IMR-90 (cell line): Measurements from ENCODE around the gene GIMAP7. TPM values are rescaled to one million over a fixed set of nuclear protein-coding genes. Genes with fewer than 3 reads are reported as not detected.

Source experiments
- ATAC-seq: fragments of 200-7000 bp; cut with Tn5 transposase; 2 replicates; pipeline ENCODE4 v1.9.1; 2020; ENCODE audit warnings: low read depth, mild to moderate bottlenecking, moderate library complexity
- BruUV-seq: library from RNA; stranded (reverse); fragments of 400-500 nt; replicated peaks from 2 replicates; lab custom pipeline; 2021; lab: Mats Ljungman, UMichigan
- CTCF ChIA-PET: fragments of 300-600 bp; formaldehyde crosslinking; extraction: SDS; loops from one replicate; lab custom pipeline; 2021; ENCODE audit warnings: antibody characterized with exemption; lab: Yijun Ruan, JAX
- POLR2A ChIA-PET: fragments of 300-600 bp; sonication (Branson Sonifier 250); formaldehyde crosslinking; loops from one replicate; lab custom pipeline; 2022; ENCODE audit warnings: antibody characterized with exemption; ENCODE audit not compliant: unreplicated experiment; lab: Charles Lee
- DNase-seq: peaks from one replicate; pipeline ENCODE4 v3.0.0; 2013
- H2AFZ ChIP-seq: replicated peaks from 2 replicates; pipeline ENCODE3; 2013; ENCODE audit warnings: low read length, mild to moderate bottlenecking; ENCODE audit not compliant: poor library complexity
- H2AK5ac ChIP-seq: 2 replicates; pipeline ENCODE4 v1.6.1; 2013; ENCODE audit warnings: low read depth, low read length, inconsistent platforms
- H2AK9ac ChIP-seq: replicated peaks from 2 replicates; pipeline ENCODE3; 2013; ENCODE audit warnings: mild to moderate bottlenecking, low read depth, low read length, moderate library complexity; ENCODE audit not compliant: poor library complexity
- H2BK120ac ChIP-seq: 2 replicates; pipeline ENCODE4 v1.6.1; 2013; ENCODE audit warnings: low read depth, low read length, inconsistent platforms
- H2BK15ac ChIP-seq: 3 replicates; pipeline ENCODE4 v1.6.1; 2013; ENCODE audit warnings: low read depth, low read length, inconsistent platforms
- H2BK20ac ChIP-seq: 2 replicates; pipeline ENCODE4 v1.6.1; 2013; ENCODE audit warnings: low read depth, mild to moderate bottlenecking, inconsistent platforms, low read length, moderate library complexity
- H2BK5ac ChIP-seq: 2 replicates; pipeline ENCODE4 v1.6.1; 2013; ENCODE audit warnings: mild to moderate bottlenecking, low read depth, low read length, inconsistent platforms; ENCODE audit not compliant: poor library complexity, severe bottlenecking
- H3K14ac ChIP-seq: replicated peaks from 2 replicates; pipeline ENCODE4 v1.6.1; 2013; ENCODE audit warnings: low read depth, low read length, inconsistent platforms
- H3K18ac ChIP-seq: 2 replicates; pipeline ENCODE4 v1.6.1; 2013; ENCODE audit warnings: low read depth, low read length, control low read depth
- H3K23ac ChIP-seq: 2 replicates; pipeline ENCODE4 v1.6.1; 2013; ENCODE audit warnings: low read depth, low read length, inconsistent platforms
- H3K27ac ChIP-seq: 2 replicates; pipeline ENCODE4 v1.5.1; 2013; ENCODE audit warnings: mild to moderate bottlenecking, control low read depth, low read length; ENCODE audit not compliant: insufficient read depth
- H3K27me3 ChIP-seq: 2 replicates; pipeline ENCODE4 v1.6.1; 2013; ENCODE audit warnings: low read length; ENCODE audit not compliant: control insufficient read depth, insufficient read depth
- H3K36me3 ChIP-seq: 2 replicates; pipeline ENCODE4 v1.6.1; 2013; ENCODE audit warnings: low read length, mixed read lengths; ENCODE audit not compliant: control insufficient read depth, insufficient read depth
- H3K4ac ChIP-seq: 2 replicates; pipeline ENCODE4 v1.6.1; 2013; ENCODE audit warnings: low read depth, low read length, inconsistent platforms
- H3K4me1 ChIP-seq: 2 replicates; pipeline ENCODE4 v1.6.1; 2013; ENCODE audit warnings: low read length, mixed read lengths; ENCODE audit not compliant: control insufficient read depth, insufficient read depth
- H3K4me2 ChIP-seq: 2 replicates; pipeline ENCODE4 v1.6.1; 2013; ENCODE audit warnings: low read depth, mild to moderate bottlenecking, control low read depth, low read length, moderate library complexity
- H3K4me3 ChIP-seq: 2 replicates; pipeline ENCODE4 v1.5.1; 2013; ENCODE audit warnings: low read depth, mild to moderate bottlenecking, control low read depth, low read length, moderate library complexity; ENCODE audit not compliant: insufficient read depth
- H3K56ac ChIP-seq: 2 replicates; pipeline ENCODE4 v1.6.1; 2013; ENCODE audit warnings: low read length, inconsistent platforms; ENCODE audit not compliant: insufficient read depth; ENCODE audit errors: extremely low read depth
- H3K79me1 ChIP-seq, 2 experiments: 2 replicates each; pipeline ENCODE4 v1.6.1; 2013; ENCODE audit warnings: low read length in 2 of 2, inconsistent platforms in 1 of 2, low read depth in 1 of 2
- H3K9ac ChIP-seq: 2 replicates; pipeline ENCODE4 v1.6.1; 2013; ENCODE audit warnings: low read depth, low read length, control low read depth
- H3K9me1 ChIP-seq: 2 replicates; pipeline ENCODE4 v1.6.1; 2013; ENCODE audit warnings: low read length, inconsistent platforms; ENCODE audit not compliant: insufficient read depth
- H3K9me3 ChIP-seq: 2 replicates; pipeline ENCODE4 v1.6.1; 2013; ENCODE audit warnings: low read length; ENCODE audit not compliant: control insufficient read depth, insufficient read depth
- H4K20me1 ChIP-seq: 2 replicates; pipeline ENCODE4 v1.6.1; 2013; ENCODE audit warnings: low read length, inconsistent platforms; ENCODE audit not compliant: insufficient read depth
- H4K5ac ChIP-seq: 2 replicates; pipeline ENCODE4 v1.6.1; 2013; ENCODE audit warnings: mild to moderate bottlenecking, low read depth, low read length, control low read depth
- H4K8ac ChIP-seq, 2 experiments: 2 replicates each; pipeline ENCODE4 v1.6.1; 2013; ENCODE audit warnings: low read depth in 2 of 2, low read length in 2 of 2, control low read depth in 1 of 2, inconsistent platforms in 1 of 2
- H4K91ac ChIP-seq: 2 replicates; pipeline ENCODE4 v1.6.1; 2013; ENCODE audit warnings: low read depth, low read length, inconsistent platforms; ENCODE audit not compliant: insufficient read depth
- BHLHE40 ChIP-seq: fragments of 150-350 bp; IDR thresholded peaks from 2 replicates; pipeline ENCODE4 v1.6.1; 2016; ENCODE audit warnings: mild to moderate bottlenecking, low read depth, low read length
- CEBPB ChIP-seq: IDR thresholded peaks from 2 replicates; pipeline ENCODE4 v1.6.1; 2012; ENCODE audit warnings: low read depth, low read length, improper control_type of control experiment
- CHD1 ChIP-seq: IDR thresholded peaks from 2 replicates; pipeline ENCODE4 v1.6.1; 2012; ENCODE audit warnings: low read depth, low read length, improper control_type of control experiment
- ELK1 ChIP-seq: fragments of 150-350 bp; IDR thresholded peaks from 2 replicates; pipeline ENCODE4 v1.6.1; 2016; ENCODE audit warnings: low read depth, mild to moderate bottlenecking, low read length, moderate library complexity, borderline replicate concordance
- FOS ChIP-seq: fragments of 150-350 bp; IDR thresholded peaks from 2 replicates; pipeline ENCODE4 v1.6.1; 2016; ENCODE audit warnings: low read depth, low read length
- MAFK ChIP-seq: IDR thresholded peaks from 2 replicates; pipeline ENCODE4 v1.6.1; 2012; ENCODE audit warnings: low read depth, low read length, improper control_type of control experiment
- MAZ ChIP-seq: IDR thresholded peaks from 2 replicates; pipeline ENCODE4 v1.6.1; 2012; ENCODE audit warnings: low read depth, mild to moderate bottlenecking, low read length, improper control_type of control experiment, moderate library complexity, borderline replicate concordance
- NFE2L2 ChIP-seq: fragments of 150-350 bp; IDR thresholded peaks from 2 replicates; pipeline ENCODE4 v1.6.1; 2016; ENCODE audit warnings: low read depth, mild to moderate bottlenecking, low read length
- POLR2A ChIP-seq: IDR thresholded peaks from 2 replicates; pipeline ENCODE4 v1.6.1; 2012; ENCODE audit warnings: mild to moderate bottlenecking, low read depth, low read length
- RAD21 ChIP-seq: IDR thresholded peaks from 2 replicates; pipeline ENCODE4 v1.6.1; 2012; ENCODE audit warnings: low read length, improper control_type of control experiment
- RCOR1 ChIP-seq: IDR thresholded peaks from 2 replicates; pipeline ENCODE4 v1.6.1; 2012; ENCODE audit warnings: mild to moderate bottlenecking, low read length, improper control_type of control experiment; ENCODE audit not compliant: insufficient replicate concordance
- RFX5 ChIP-seq: IDR thresholded peaks from 2 replicates; pipeline ENCODE4 v1.8.0; 2012; ENCODE audit warnings: low read depth, mild to moderate bottlenecking, low read length, moderate library complexity
- SMC3 ChIP-seq: fragments of 150-350 bp; IDR thresholded peaks from 2 replicates; pipeline ENCODE4 v1.6.1; 2016; ENCODE audit warnings: low read depth, mild to moderate bottlenecking, antibody characterized with exemption, low read length, moderate library complexity
- USF2 ChIP-seq: fragments of 150-350 bp; IDR thresholded peaks from 2 replicates; pipeline ENCODE4 v1.6.1; 2017; ENCODE audit warnings: mild to moderate bottlenecking, antibody characterized with exemption, low read length, low read depth
- WGBS, 2 experiments: methylation state at CpG; one replicate each; pipeline versions ENCODE4 v1.1.5 to v1.1.7; 2013; ENCODE audit warnings: missing lambda C conversion rate in 2 of 2; ENCODE audit not compliant: insufficient read length in 1 of 2; ENCODE audit errors: extremely low coverage in 2 of 2; 5-methylcytosine and 5-hydroxymethylcytosine counted together
- dilution Hi-C: fragments of 300-500 bp; cut with HindIII; formaldehyde crosslinking; loops from one replicate; pipeline ENCODE4 v1.14.3; 2018; ENCODE audit warnings: low sequenced_read_pairs; ENCODE audit not compliant: unreplicated experiment
- in situ Hi-C: fragments of 300-500 bp; cut with MboI; formaldehyde crosslinking; loops from 3 replicates; pipeline ENCODE4 v1.14.3; 2019; ENCODE audit warnings: low sequenced_read_pairs, inconsistent platforms, mixed read lengths
- intact Hi-C: fragments of 100-400 bp; cut with micrococcal nuclease; formaldehyde crosslinking; loops from 2 replicates; pipeline ENCODE4 v1.10.0; 2022
- polyA plus RNA-seq, 3 experiments: library from polyadenylated mRNA; depleted of rRNA; stranded (reverse); fragments of >200 nt; gene quantifications; 2 replicates each; pipeline ENCODE4 v1.2.3, GENCODE V29; 2012; ENCODE audit warnings: low replicate concordance in 1 of 3
- total RNA-seq: library from RNA; depleted of rRNA; stranded (reverse); fragments of >200 nt; gene quantifications from 2 replicates; pipeline ENCODE4 v1.2.3, GENCODE V29; 2012
- TF ChIP-seq, protein P1 (sequence below): conservative IDR thresholded peaks from 2 replicates; pipeline ENCODE4 v1.5.1; 2012; ENCODE audit warnings: mild to moderate bottlenecking, low read depth, low read length, improper control_type of control experiment

The GIMAP7 gene
- total and polyA plus RNA-seq, 2 of the 4 experiments (the other 2 are of a cell fraction), result not detected

- no peak overlapping the region for H2AK5ac ChIP-seq
- H3K14ac ChIP-seq, result no peak overlapping the region
- no CpG with 5 or more reads among the region's 4 CpGs for WGBS, 2 experiments
- no peak overlapping the region for H2BK20ac ChIP-seq
- dilution Hi-C loops, result no loop called here
- no peak overlapping the region for H3K9ac ChIP-seq
- no peak overlapping the region for H2BK15ac ChIP-seq
- ATAC-seq (no peak), DNase-seq (no peak)
- POLR2A ChIA-PET, result no interaction called here
- no TSS peak for BruUV-seq
- CTCF ChIA-PET, result interaction anchor here (0.6 kb wide), 1 partner anchor 22 kb away, joined by 3 read pairs; no protein-coding TSS in a partner anchor
- H3K36me3 ChIP-seq, result no peaks in the 10 kb centered on the region
- no peak overlapping the region for H2AFZ ChIP-seq
- H4K5ac ChIP-seq, result no peak overlapping the region
- H2AK9ac ChIP-seq, result no peak overlapping the region
- H3K79me1 ChIP-seq, result no peaks in the 10 kb centered on the region
- no peak overlapping the region for H3K18ac ChIP-seq
- H3K9me1 ChIP-seq, result no peaks in the 10 kb centered on the region
- no peaks in the 10 kb centered on the region for H3K4me1 ChIP-seq
- in situ Hi-C loops, result no loop called here
- H4K8ac ChIP-seq, result no peak overlapping the region
- H3K4ac ChIP-seq, result no peak overlapping the region
- H4K20me1 ChIP-seq, result no peaks in the 10 kb centered on the region
- no peak overlapping the region for H3K56ac ChIP-seq
- intact Hi-C loops, result no loop called here
- no peak overlapping the region for H2BK5ac ChIP-seq
- H3K4me2 ChIP-seq, result no peak overlapping the region
- no peak overlapping the region for H3K27ac ChIP-seq
- H3K4me3 ChIP-seq, result no peak overlapping the region
- no peaks in the 10 kb centered on the region for H3K27me3 ChIP-seq
- no peak overlapping the region for H3K23ac ChIP-seq
- H4K91ac ChIP-seq, result no peak overlapping the region
- no peaks in the 10 kb centered on the region; the same call in 1 of the 2 replicates for H3K9me3 ChIP-seq
- no peak overlapping the region for H2BK120ac ChIP-seq
- TF ChIP-seq MAFK, result no peak
- TF ChIP-seq NFE2L2, result no peak
- TF ChIP-seq POLR2A, result no peak
- no peak for TF ChIP-seq SMC3
- TF ChIP-seq MAZ, result no peak
- TF ChIP-seq CEBPB, result no peak
- no peak for TF ChIP-seq CHD1
- TF ChIP-seq RFX5, result no peak
- TF ChIP-seq USF2, result no peak
- no peak for TF ChIP-seq RAD21
- TF ChIP-seq RCOR1, result no peak
- no peak for TF ChIP-seq FOS
- TF ChIP-seq, protein P1, sequence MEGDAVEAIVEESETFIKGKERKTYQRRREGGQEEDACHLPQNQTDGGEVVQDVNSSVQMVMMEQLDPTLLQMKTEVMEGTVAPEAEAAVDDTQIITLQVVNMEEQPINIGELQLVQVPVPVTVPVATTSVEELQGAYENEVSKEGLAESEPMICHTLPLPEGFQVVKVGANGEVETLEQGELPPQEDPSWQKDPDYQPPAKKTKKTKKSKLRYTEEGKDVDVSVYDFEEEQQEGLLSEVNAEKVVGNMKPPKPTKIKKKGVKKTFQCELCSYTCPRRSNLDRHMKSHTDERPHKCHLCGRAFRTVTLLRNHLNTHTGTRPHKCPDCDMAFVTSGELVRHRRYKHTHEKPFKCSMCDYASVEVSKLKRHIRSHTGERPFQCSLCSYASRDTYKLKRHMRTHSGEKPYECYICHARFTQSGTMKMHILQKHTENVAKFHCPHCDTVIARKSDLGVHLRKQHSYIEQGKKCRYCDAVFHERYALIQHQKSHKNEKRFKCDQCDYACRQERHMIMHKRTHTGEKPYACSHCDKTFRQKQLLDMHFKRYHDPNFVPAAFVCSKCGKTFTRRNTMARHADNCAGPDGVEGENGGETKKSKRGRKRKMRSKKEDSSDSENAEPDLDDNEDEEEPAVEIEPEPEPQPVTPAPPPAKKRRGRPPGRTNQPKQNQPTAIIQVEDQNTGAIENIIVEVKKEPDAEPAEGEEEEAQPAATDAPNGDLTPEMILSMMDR, result no peak
- TF ChIP-seq BHLHE40, result no peak
- no peak for TF ChIP-seq ELK1
These were observed 11.5 kb upstream of the GIMAP7 start for GRCh38 chr7:150503155-150503554.
